Naive thymus-derived CD4-positive, alpha-beta T cell (primary cell): ENCODE measurements around the gene SHF. TPM values are rescaled to one million over a fixed set of nuclear protein-coding genes. Genes with fewer than 3 reads are reported as not detected.

Experiments used
- ATAC-seq: fragments of 150-1000 bp; cut with Tn5 transposase; 2 replicates; pipeline ENCODE4 v1.10.0; 2021; ENCODE audit warnings: mild to moderate bottlenecking, moderate library complexity
- CTCF ChIA-PET: fragments of 350-600 bp; sonication (Branson Sonifier 250); formaldehyde crosslinking; loops from one replicate; lab custom pipeline; 2021; ENCODE audit warnings: antibody characterized with exemption; lab: Charles Lee
- POLR2A ChIA-PET: fragments of 350-600 bp; sonication (Branson Sonifier 250); formaldehyde crosslinking; loops from one replicate; lab custom pipeline; 2021; ENCODE audit warnings: antibody characterized with exemption, inconsistent platforms; lab: Charles Lee
- DNase-seq, 9 donors: peaks; one replicate each; pipeline versions ENCODE4 v3.0.0 to v3.0.0-alpha.2; 2020 to 2022; ENCODE audit warnings: mixed read lengths in 1 of 9
- H3K27ac ChIP-seq: one replicate; pipeline ENCODE4 v1.7.0; 2013; ENCODE audit warnings: mild to moderate bottlenecking, low read depth, low read length, moderate library complexity
- H3K27me3 ChIP-seq, 2 donors: one replicate each; pipeline ENCODE4 v1.7.0; 2013; ENCODE audit warnings: low read length in 2 of 2, mild to moderate bottlenecking in 2 of 2, moderate library complexity in 2 of 2; ENCODE audit not compliant: control insufficient read depth in 2 of 2, insufficient read depth in 2 of 2
- H3K36me3 ChIP-seq, 3 experiments: 1 replicate in 2 of 3; 2 replicates in 1 of 3; pipeline ENCODE4 v1.7.0; 2013; ENCODE audit warnings: low read length in 3 of 3, mild to moderate bottlenecking in 3 of 3, moderate library complexity in 1 of 3; ENCODE audit not compliant: insufficient read depth in 3 of 3, control insufficient read depth in 2 of 3
- H3K4me1 ChIP-seq, 2 donors: one replicate each; pipeline ENCODE4 v1.7.0; 2013; ENCODE audit warnings: low read length in 2 of 2, mild to moderate bottlenecking in 2 of 2, moderate library complexity in 1 of 2; ENCODE audit not compliant: control insufficient read depth in 2 of 2, insufficient read depth in 2 of 2
- H3K4me3 ChIP-seq: 2 replicates; pipeline ENCODE4 v1.7.0; 2013; ENCODE audit warnings: mild to moderate bottlenecking, low read length
- H3K9me3 ChIP-seq, 3 experiments: 1 replicate in 2 of 3; 2 replicates in 1 of 3; pipeline ENCODE4 v1.7.0; 2013; ENCODE audit warnings: low read length in 3 of 3; ENCODE audit not compliant: control insufficient read depth in 2 of 3
- H3K27ac Mint-ChIP-seq, 9 donors: one replicate each; pipeline ENCODE4 v1.8.0; 2020 to 2022; ENCODE audit warnings: mixed read lengths in 9 of 9, mild to moderate bottlenecking in 8 of 9, moderate library complexity in 5 of 9, inconsistent platforms in 2 of 9
- H3K27me3 Mint-ChIP-seq, 5 donors: one replicate each; pipeline ENCODE4 v1.8.0; 2021 to 2022; ENCODE audit warnings: mixed read lengths in 5 of 5, mild to moderate bottlenecking in 1 of 5
- H3K36me3 Mint-ChIP-seq, 5 donors: one replicate each; pipeline ENCODE4 v1.8.0; 2020 to 2022; ENCODE audit warnings: mixed read lengths in 5 of 5, mild to moderate bottlenecking in 3 of 5, inconsistent platforms in 1 of 5
- H3K4me1 Mint-ChIP-seq, 7 donors: one replicate each; pipeline ENCODE4 v1.8.0; 2020 to 2022; ENCODE audit warnings: mixed read lengths in 7 of 7, mild to moderate bottlenecking in 3 of 7, inconsistent platforms in 1 of 7
- H3K4me3 Mint-ChIP-seq, 10 donors: one replicate each; pipeline ENCODE4 v1.8.0; 2020 to 2022; ENCODE audit warnings: mild to moderate bottlenecking in 10 of 10, mixed read lengths in 10 of 10, moderate library complexity in 6 of 10, inconsistent platforms in 2 of 10
- H3K9me3 Mint-ChIP-seq, 11 donors: one replicate each; pipeline ENCODE4 v1.8.0; 2020 to 2022; ENCODE audit warnings: mixed read lengths in 11 of 11, mild to moderate bottlenecking in 4 of 11, inconsistent platforms in 1 of 11, moderate library complexity in 1 of 11
- intact Hi-C, 2 donors: fragments of 100-400 bp; cut with micrococcal nuclease; formaldehyde crosslinking; loops; one replicate each; pipeline ENCODE4 v1.15.1; 2023
- polyA plus RNA-seq, 2 donors: library from polyadenylated mRNA; unstranded; fragments of 300-500 nt; fragmentation: Illumina TruSeq; gene quantifications; one replicate each; pipeline ENCODE4 v1.2.3, GENCODE V29; 2021
- total RNA-seq, 6 experiments: library from RNA in 5 of 6; stranded (reverse) in 5 of 6; gene quantifications; 1 replicate in 5 of 6; 2 replicates in 1 of 6; pipeline ENCODE4 v1.2.3 and lab custom pipeline; 2021 to 2026

The SHF gene
- total and polyA plus RNA-seq, 7 experiments from 2014 or later = 2.5 to 8.7 (median 4.4) TPM

GRCh38 chr15:45123397-45123796 is 64.4 kb downstream of the SHF start:
- peaks cover 49 to 66% (median 50%) of the 10 kb centered on the region in 5 donors for H3K27me3 Mint-ChIP-seq
- intact Hi-C loops = loop anchor here (10.0 kb wide), 2 partner anchors 81 to 491 kb away; no protein-coding TSS in a partner anchor

DNA sequence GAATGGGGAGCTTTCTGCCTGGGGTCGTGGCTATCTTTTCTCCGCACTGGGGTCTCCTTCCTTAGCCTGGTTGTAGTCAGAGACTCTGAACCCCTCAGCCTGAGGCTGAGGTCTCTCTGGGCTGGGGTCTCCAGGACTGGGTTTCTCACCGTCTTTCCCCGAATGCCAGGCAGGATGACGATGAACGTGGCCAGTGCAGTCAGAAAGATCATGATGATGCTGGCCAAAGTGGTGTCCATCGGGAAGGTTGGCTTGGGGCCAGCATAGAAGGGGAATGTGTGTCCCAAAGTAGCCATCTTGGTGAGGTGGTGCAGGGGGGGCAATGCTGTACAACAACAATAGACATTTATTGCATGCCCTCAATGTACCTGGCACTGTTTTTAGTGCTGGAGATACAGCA is 65.0 kb downstream of the SHF start:
- Mint-ChIP-seq H3K9me3 (peaks cover 0 to 2% (median 0%) of the 10 kb centered on the region in 11 donors), H3K4me1 (peaks cover 4 to 8% (median 6%) of the 10 kb centered on the region in 7 donors), H3K27me3 (peaks cover 48 to 66% (median 50%) of the 10 kb centered on the region in 5 donors), H3K27ac (no peak overlapping the region), H3K36me3 (no peaks in the 10 kb centered on the region), H3K4me3 (no peak overlapping the region)
- intact Hi-C loops = loop anchor here (10.0 kb wide), 2 partner anchors 82 to 492 kb away; no protein-coding TSS in a partner anchor
- DNase-seq (no peak), ATAC-seq (no peak)
- CTCF ChIA-PET = no interaction called here
- H3K27me3 ChIP-seq = peaks cover 0 to 9% of the 10 kb centered on the region in 2 donors
- no peak overlapping the region for H3K4me3 ChIP-seq
- no peaks in the 10 kb centered on the region for H3K9me3 ChIP-seq
- no peaks in the 10 kb centered on the region for H3K36me3 ChIP-seq
- H3K4me1 ChIP-seq = peaks cover 0 to 2% of the 10 kb centered on the region in 2 donors
- POLR2A ChIA-PET = no interaction called here
- H3K27ac ChIP-seq = no peak overlapping the region

More at GRCh38 chr15:45123397-45123796, 64.4 kb downstream of the SHF start:
- Histone ChIP-seq H3K4me3 (no peak overlapping the region), H3K27ac (no peak overlapping the region), H3K4me1 (no peaks in the 10 kb centered on the region), H3K27me3 (peaks cover 0 to 8% of the 10 kb centered on the region in 2 donors), H3K36me3 (no peaks in the 10 kb centered on the region), H3K9me3 (no peaks in the 10 kb centered on the region)
- ChIA-PET CTCF (no interaction called here), POLR2A (no interaction called here)
- Mint-ChIP-seq H3K36me3 (no peaks in the 10 kb centered on the region), H3K9me3 (peaks cover 0 to 2% (median 0%) of the 10 kb centered on the region in 11 donors), H3K4me3 (no peak overlapping the region), H3K4me1 (peaks cover 0 to 2% (median 2%) of the 10 kb centered on the region in 7 donors), H3K27ac (no peak overlapping the region)
- no peak for DNase-seq
- ATAC-seq = no peak

GRCh38 chr15:45121706-45122417 is 65.9 kb downstream of the SHF start:
- no peak for ATAC-seq
- ChIA-PET CTCF (interaction anchor here (0.6 to 1.3 kb wide), 3 partner anchors 9 to 612 kb away, joined by 3 to 5 read pairs (median 4); no protein-coding TSS in a partner anchor), POLR2A (no interaction called here)
- Histone ChIP-seq H3K27ac (no peak overlapping the region), H3K36me3 (no peaks in the 10 kb centered on the region), H3K4me3 (no peak overlapping the region), H3K9me3 (no peaks in the 10 kb centered on the region), H3K27me3 (peaks cover 0 to 15% of the 10 kb centered on the region in 2 donors), H3K4me1 (peaks cover 0 to 11% of the 10 kb centered on the region in 2 donors)
- Mint-ChIP-seq H3K27me3 (peaks cover 51 to 73% (median 54%) of the 10 kb centered on the region in 5 donors), H3K27ac (no peak overlapping the region), H3K36me3 (peaks cover 0 to 2% (median 0%) of the 10 kb centered on the region in 5 donors), H3K9me3 (peaks cover 0 to 2% (median 0%) of the 10 kb centered on the region in 11 donors), H3K4me1 (peaks cover 10 to 16% (median 13%) of the 10 kb centered on the region in 7 donors), H3K4me3 (no peak overlapping the region)
- no peak for DNase-seq
- intact Hi-C loops = loop anchor here (10.0 kb wide), 2 partner anchors 83 to 493 kb away; no protein-coding TSS in a partner anchor

DNA sequence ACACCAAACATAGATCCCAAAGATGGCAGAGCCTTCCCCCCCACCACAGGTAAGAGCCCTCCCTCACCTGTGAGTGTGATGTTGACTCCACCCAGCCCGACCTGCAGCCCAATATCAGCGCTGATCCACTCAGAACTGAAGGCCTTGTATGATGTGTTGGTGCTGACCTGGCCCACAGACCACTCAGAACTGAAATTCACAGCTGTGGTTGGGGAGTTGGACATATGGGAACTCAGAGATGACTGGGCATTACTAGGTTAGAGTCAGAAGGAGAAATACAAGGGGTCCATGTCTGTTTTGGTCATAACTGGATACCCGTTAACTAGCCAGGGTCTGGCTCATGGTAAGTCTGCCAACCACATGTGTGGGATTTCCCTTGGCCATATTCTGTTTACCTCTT is 66.7 kb downstream of the SHF start:
- peaks cover 53 to 74% (median 54%) of the 10 kb centered on the region in 5 donors for H3K27me3 Mint-ChIP-seq
- DNase-seq (no peak), ATAC-seq (no peak)
- H3K27ac ChIP-seq = no peak overlapping the region
- intact Hi-C loops = loop anchor here (10.0 kb wide), 2 partner anchors 84 to 494 kb away; no protein-coding TSS in a partner anchor
- H3K9me3 ChIP-seq = no peaks in the 10 kb centered on the region
- POLR2A ChIA-PET = no interaction called here
- H3K36me3 ChIP-seq = no peaks in the 10 kb centered on the region
- no peak overlapping the region for H3K4me3 ChIP-seq
- CTCF ChIA-PET = interaction anchor here (0.6 to 1.3 kb wide), 3 partner anchors 10 to 611 kb away, joined by 3 to 5 read pairs (median 4); no protein-coding TSS in a partner anchor
- H3K4me1 Mint-ChIP-seq = peaks cover 13 to 21% (median 18%) of the 10 kb centered on the region in 7 donors
- peaks cover 0 to 18% of the 10 kb centered on the region in 2 donors for H3K4me1 ChIP-seq
- H3K4me3 Mint-ChIP-seq = no peak overlapping the region
- H3K9me3 Mint-ChIP-seq = no peaks in the 10 kb centered on the region
- H3K27ac Mint-ChIP-seq = peak overlapping the region in 2 of 9 donors; percentile 34 to 52
- peaks cover 0 to 2% (median 0%) of the 10 kb centered on the region in 5 donors for H3K36me3 Mint-ChIP-seq
- peaks cover 0 to 11% of the 10 kb centered on the region in 2 donors for H3K27me3 ChIP-seq

DNA sequence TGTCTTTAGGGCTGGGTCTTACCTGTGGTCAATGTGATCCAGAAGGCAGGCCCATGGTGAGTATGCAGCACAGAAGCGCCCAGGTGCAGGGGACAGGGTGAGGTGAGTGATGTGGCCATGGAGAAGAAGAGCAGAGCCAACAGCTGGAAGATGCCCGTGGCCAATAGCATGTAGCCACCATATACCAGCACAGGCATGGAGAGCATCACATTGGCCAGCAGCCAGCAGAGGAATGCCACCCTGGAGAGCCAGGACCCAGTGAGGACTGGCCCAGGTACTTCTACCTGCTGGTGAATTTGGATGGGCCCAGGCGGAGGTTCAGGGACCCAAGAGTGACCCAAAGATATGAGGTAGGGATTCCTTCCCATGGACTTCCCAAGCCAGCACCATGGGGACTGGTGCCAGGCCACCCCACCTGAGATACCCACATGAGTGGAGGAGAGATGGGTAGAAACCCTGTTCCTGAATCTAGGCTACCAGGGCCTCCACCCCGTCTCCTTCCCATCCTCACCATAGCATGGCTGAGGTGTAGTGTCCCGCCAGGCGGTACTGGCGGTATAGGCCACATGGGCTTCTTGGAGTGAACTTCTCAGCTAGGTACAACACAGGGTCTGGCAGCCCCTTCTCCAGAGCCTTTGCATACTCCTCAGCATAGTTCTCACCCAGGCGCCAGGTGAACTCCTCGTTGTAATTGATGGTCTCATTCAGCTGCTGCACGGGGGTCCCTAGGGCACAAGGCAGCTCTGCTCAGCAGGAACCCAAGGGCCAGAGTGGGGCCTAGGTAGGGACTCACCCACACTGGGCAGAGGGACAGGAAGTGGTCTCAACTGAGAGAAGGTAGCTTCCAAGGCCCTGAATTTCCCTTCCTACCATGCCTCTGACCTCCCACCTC is 67.4 kb downstream of the SHF start:
- peaks cover 15 to 26% (median 18%) of the 10 kb centered on the region in 7 donors for H3K4me1 Mint-ChIP-seq
- Histone ChIP-seq H3K4me1 (peaks cover 0 to 18% of the 10 kb centered on the region in 2 donors), H3K36me3 (no peaks in the 10 kb centered on the region), H3K27ac (no peak overlapping the region), H3K4me3 (no peak overlapping the region), H3K27me3 (peaks cover 0 to 14% of the 10 kb centered on the region in 2 donors), H3K9me3 (no peaks in the 10 kb centered on the region)
- DNase-seq (no peak), ATAC-seq (no peak)
- H3K36me3 Mint-ChIP-seq = peaks cover 0 to 2% (median 0%) of the 10 kb centered on the region in 5 donors
- intact Hi-C loops = loop anchor here (10.0 kb wide), 2 partner anchors 84 to 494 kb away; no protein-coding TSS in a partner anchor
- no peak overlapping the region for H3K4me3 Mint-ChIP-seq
- ChIA-PET CTCF (no interaction called here), POLR2A (no interaction called here)
- H3K27ac Mint-ChIP-seq = peak overlapping the region in 2 of 9 donors; percentile 34 to 52
- H3K27me3 Mint-ChIP-seq = peaks cover 53 to 74% (median 54%) of the 10 kb centered on the region in 5 donors
- H3K9me3 Mint-ChIP-seq = no peaks in the 10 kb centered on the region

GRCh38 chr15:45118996-45119395 is 68.8 kb downstream of the SHF start:
- intact Hi-C loops = loop anchor here (1.0 to 5.0 kb wide), 9 partner anchors 48 to 582 kb away; partner anchors contain the start of genes EIF3J (in 1 of the 2) and SORD (in 1 of the 2)
- CTCF ChIA-PET = interaction anchor here (1.4 to 1.9 kb wide), 5 partner anchors 8 to 96 kb away, joined by 3 to 12 read pairs (median 6); partner anchors contain the start of gene SORD
- Histone ChIP-seq H3K36me3 (no peaks in the 10 kb centered on the region), H3K27me3 (peaks cover 4 to 21% of the 10 kb centered on the region in 2 donors), H3K4me1 (peaks cover 0 to 31% of the 10 kb centered on the region in 2 donors), H3K27ac (no peak overlapping the region), H3K9me3 (no peaks in the 10 kb centered on the region), H3K4me3 (no peak overlapping the region)
- no peak for ATAC-seq
- peaks cover 17 to 35% (median 26%) of the 10 kb centered on the region in 7 donors for H3K4me1 Mint-ChIP-seq
- POLR2A ChIA-PET = no interaction called here
- no peak overlapping the region for H3K27ac Mint-ChIP-seq
- H3K36me3 Mint-ChIP-seq = peaks cover 0 to 2% (median 0%) of the 10 kb centered on the region in 5 donors
- no peak overlapping the region for H3K4me3 Mint-ChIP-seq
- H3K27me3 Mint-ChIP-seq = peaks cover 47 to 77% (median 57%) of the 10 kb centered on the region in 5 donors
- no peaks in the 10 kb centered on the region for H3K9me3 Mint-ChIP-seq
- DNase-seq = no peak
